Stimulated activated CD8-positive, alpha-beta memory T cell treated with anti-CD3 and anti-CD28 coated beads, Interleukin-15, amount 100 ng/mL, for 4 hours (primary cell): ENCODE data around the gene CDK11A.
"Not testable (repeated sequence)": the region's sequence is repeated elsewhere in the genome, so short reads cannot be mapped to it uniquely, and the experiment has no call there.

ENCODE experiments used
- DNase-seq, 2 donors: peaks; one replicate each; pipeline ENCODE4 v3.0.0-alpha.2; 2020; ENCODE audit warnings: low read depth in 2 of 2

Gene CDK11A

DNA sequence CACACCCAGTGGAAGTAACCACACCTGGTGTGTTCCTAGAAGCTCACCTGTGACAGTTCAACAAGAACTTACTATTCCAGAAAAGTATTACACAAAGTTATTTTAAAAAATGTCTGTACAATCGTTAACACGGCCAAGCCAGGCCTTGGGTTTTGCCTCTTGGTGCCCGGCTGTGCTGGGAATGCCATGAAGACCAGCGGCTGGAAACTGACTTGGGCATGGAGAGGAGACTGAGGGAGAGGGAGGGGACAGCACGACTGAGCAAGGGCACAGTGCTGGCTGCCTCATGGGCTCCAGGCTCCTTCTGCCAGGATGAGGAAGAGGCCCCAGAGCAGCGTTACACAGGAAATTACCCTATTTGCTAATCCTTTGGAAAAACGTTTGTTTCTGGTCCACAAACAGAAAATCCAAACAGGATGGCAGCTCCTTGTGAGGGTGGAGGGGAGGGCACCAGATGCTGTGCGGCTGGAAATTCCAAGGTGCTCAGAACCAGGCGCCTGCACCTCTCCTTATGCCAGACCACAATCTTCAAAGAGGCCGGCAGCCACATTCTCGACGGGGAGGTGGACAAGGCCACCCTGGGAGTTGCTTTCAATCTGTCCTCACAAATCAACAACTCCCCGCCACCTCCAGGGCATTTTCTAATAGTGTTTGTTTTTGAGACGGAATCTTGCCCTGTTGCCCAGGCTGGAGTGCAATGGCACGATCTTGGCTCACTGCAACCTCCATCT is 61.2 kb downstream of the CDK11A start:
- not testable (repeated sequence) for DNase-seq

DNA sequence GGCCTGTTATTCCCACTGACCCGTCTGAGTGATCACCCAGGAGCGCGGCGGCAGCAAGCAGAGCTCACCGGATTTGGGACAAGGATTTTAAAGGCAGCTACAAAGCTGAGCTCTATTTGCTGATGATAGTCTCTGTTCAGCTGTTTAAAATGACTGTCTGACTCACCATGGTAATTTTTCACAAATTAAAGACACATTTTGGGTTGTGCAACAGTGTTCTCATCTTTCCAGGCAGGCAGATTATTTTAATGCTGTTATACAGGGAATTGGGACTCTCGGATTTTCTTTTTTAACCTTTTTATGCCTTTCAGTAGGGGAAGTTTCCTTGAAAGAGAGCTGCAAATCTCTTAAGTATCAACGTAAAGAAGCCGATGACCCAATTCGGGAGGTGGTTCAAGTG is 61.8 kb downstream of the CDK11A start:
- not testable (repeated sequence) for DNase-seq

DNA sequence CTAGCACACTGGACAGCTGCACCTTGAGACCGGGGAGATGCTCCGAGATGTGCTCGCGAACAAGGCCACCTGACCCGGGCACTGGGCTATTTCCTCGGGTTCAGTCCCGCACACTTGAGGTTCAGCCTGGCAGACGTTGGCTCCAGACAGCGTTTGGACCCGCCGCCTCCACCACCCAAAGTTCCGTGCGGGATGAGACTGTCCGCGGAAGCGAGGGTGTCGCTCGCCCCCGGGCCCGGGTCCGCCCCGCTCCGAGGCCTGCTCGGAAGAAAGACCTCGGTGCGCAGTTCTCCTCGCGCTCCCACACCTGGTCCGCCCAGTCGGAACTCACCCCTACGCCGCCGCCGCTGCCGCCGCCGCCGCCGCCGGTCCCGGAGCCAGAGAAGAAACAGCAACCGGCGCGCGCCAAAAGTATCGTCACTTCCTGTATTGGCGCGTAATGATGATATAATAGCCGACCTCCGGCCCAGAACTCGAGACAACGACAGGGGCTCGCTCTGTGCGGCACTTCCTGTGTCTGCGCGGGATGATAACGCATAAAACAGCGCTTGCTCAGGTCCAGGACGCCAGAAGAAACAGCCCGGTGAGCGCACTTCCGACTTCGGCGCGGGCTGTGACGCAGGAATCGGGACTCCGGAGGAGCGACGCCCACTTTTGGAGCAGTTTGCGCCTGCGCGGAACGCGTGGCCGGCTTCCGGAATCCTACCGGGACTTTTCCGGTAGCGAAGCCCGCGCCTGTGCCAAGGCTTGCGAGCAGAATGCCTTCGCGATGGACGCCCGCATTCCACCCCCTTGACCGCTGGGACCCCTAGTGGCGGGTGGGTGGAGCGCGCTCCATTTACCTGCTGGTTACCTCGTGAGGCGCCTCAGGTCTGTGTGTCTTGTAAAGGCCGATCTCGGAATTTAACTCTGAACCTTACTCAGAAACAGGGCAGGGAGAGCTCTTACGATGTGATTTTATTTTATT is 65.3 kb downstream of the CDK11A start, which contains the start of gene CDK11B:
TSS of gene CDK11B (minus strand) at position 422 of the 967 bp plus-strand sequence. CDS start 1,519 bp downstream, outside the sequence.
- peak; percentile 91 to 98 for DNase-seq
